ENCODE data around the gene MYBPC1.

Gene MYBPC1

GRCh38 chr12:101590383-101590782 lies 4.4 kb upstream of the MYBPC1 start:
- H3K4me1 ChIP-seq (ENCODE audit: insufficient read depth, poor library complexity, severe bottlenecking), result no peaks in the 10 kb centered on the region
- H3K9me3 ChIP-seq (ENCODE audit: severe bottlenecking), result no peaks in the 10 kb centered on the region
- no peak overlapping the region for H3K4me3 ChIP-seq (ENCODE audit: severe bottlenecking)
- H3K27ac ChIP-seq (ENCODE audit: poor library complexity, severe bottlenecking), result no peak overlapping the region
- H3K36me3 ChIP-seq (ENCODE audit: low read depth), result no peaks in the 10 kb centered on the region
- TF ChIP-seq CTCF (IDR thresholded peaks at IDR 0.05; ENCODE audit: poor library complexity, severe bottlenecking), result no peak
- DNase-seq (ENCODE audit: low spot score) (no peak), ATAC-seq (ENCODE audit: low read depth) (no peak)
- no peaks in the 10 kb centered on the region for H3K27me3 ChIP-seq (ENCODE audit: insufficient read depth, poor library complexity, severe bottlenecking)

GRCh38 chr12:101591781-101592180 lies 3.0 kb upstream of the MYBPC1 start:
- Histone ChIP-seq H3K9me3 (ENCODE audit: severe bottlenecking) (no peaks in the 10 kb centered on the region), H3K27me3 (ENCODE audit: insufficient read depth, poor library complexity, severe bottlenecking) (no peaks in the 10 kb centered on the region), H3K36me3 (ENCODE audit: low read depth) (no peaks in the 10 kb centered on the region), H3K27ac (ENCODE audit: poor library complexity, severe bottlenecking) (no peak overlapping the region), H3K4me3 (ENCODE audit: severe bottlenecking) (no peak overlapping the region), H3K4me1 (ENCODE audit: insufficient read depth, poor library complexity, severe bottlenecking) (no peaks in the 10 kb centered on the region)
- no peak for TF ChIP-seq CTCF (IDR thresholded peaks at IDR 0.05; ENCODE audit: poor library complexity, severe bottlenecking)
- ATAC-seq (ENCODE audit: low read depth), result no peak
- no peak for DNase-seq (ENCODE audit: low spot score)

GRCh38 chr12:101592448-101592847 lies 2.3 kb upstream of the MYBPC1 start:
- no peaks in the 10 kb centered on the region for H3K27me3 ChIP-seq (ENCODE audit: insufficient read depth, poor library complexity, severe bottlenecking)
- H3K36me3 ChIP-seq (ENCODE audit: low read depth), result no peaks in the 10 kb centered on the region
- H3K4me3 ChIP-seq (ENCODE audit: severe bottlenecking), result no peak overlapping the region
- no peaks in the 10 kb centered on the region for H3K9me3 ChIP-seq (ENCODE audit: severe bottlenecking)
- no peak for DNase-seq (ENCODE audit: low spot score)
- H3K27ac ChIP-seq (ENCODE audit: poor library complexity, severe bottlenecking), result no peak overlapping the region
- no peaks in the 10 kb centered on the region for H3K4me1 ChIP-seq (ENCODE audit: insufficient read depth, poor library complexity, severe bottlenecking)
- TF ChIP-seq CTCF (IDR thresholded peaks at IDR 0.05; ENCODE audit: poor library complexity, severe bottlenecking), result no peak
- no peak for ATAC-seq (ENCODE audit: low read depth)

- no peaks in the 10 kb centered on the region for H3K9me3 ChIP-seq (ENCODE audit: severe bottlenecking)
- no peak for TF ChIP-seq CTCF (IDR thresholded peaks at IDR 0.05; ENCODE audit: poor library complexity, severe bottlenecking)
- H3K27ac ChIP-seq (ENCODE audit: poor library complexity, severe bottlenecking), result no peak overlapping the region
- H3K4me3 ChIP-seq (ENCODE audit: severe bottlenecking), result no peak overlapping the region
- ATAC-seq (ENCODE audit: low read depth), result no peak
- no peaks in the 10 kb centered on the region for H3K4me1 ChIP-seq (ENCODE audit: insufficient read depth, poor library complexity, severe bottlenecking)
- H3K27me3 ChIP-seq (ENCODE audit: insufficient read depth, poor library complexity, severe bottlenecking), result no peaks in the 10 kb centered on the region
- H3K36me3 ChIP-seq (ENCODE audit: low read depth), result no peaks in the 10 kb centered on the region
- DNase-seq (ENCODE audit: low spot score), result no peak
These were observed 1.9 kb upstream of the MYBPC1 start for GRCh38 chr12:101592921-101593320.

GRCh38 chr12:101596172-101596571 lies 1.4 kb downstream of the MYBPC1 start:
- ATAC-seq (ENCODE audit: low read depth) (no peak), DNase-seq (ENCODE audit: low spot score) (no peak)
- H3K36me3 ChIP-seq (ENCODE audit: low read depth), result no peaks in the 10 kb centered on the region
- no peak overlapping the region for H3K4me3 ChIP-seq (ENCODE audit: severe bottlenecking)
- no peak for TF ChIP-seq CTCF (IDR thresholded peaks at IDR 0.05; ENCODE audit: poor library complexity, severe bottlenecking)
- no peaks in the 10 kb centered on the region for H3K9me3 ChIP-seq (ENCODE audit: severe bottlenecking)
- no peaks in the 10 kb centered on the region for H3K4me1 ChIP-seq (ENCODE audit: insufficient read depth, poor library complexity, severe bottlenecking)
- H3K27me3 ChIP-seq (ENCODE audit: insufficient read depth, poor library complexity, severe bottlenecking), result no peaks in the 10 kb centered on the region
- H3K27ac ChIP-seq (ENCODE audit: poor library complexity, severe bottlenecking), result no peak overlapping the region

Data from RWPE2 (cell line).